Measurements from ENCODE around the gene SNX13. TPM values are rescaled to one million over a fixed set of nuclear protein-coding genes. Genes with fewer than 3 reads are reported as not detected.

Gene SNX13
- total and polyA plus RNA-seq, 3 experiments from 2014 or later = 9.2 to 26.3 (median 23.4) TPM

DNA sequence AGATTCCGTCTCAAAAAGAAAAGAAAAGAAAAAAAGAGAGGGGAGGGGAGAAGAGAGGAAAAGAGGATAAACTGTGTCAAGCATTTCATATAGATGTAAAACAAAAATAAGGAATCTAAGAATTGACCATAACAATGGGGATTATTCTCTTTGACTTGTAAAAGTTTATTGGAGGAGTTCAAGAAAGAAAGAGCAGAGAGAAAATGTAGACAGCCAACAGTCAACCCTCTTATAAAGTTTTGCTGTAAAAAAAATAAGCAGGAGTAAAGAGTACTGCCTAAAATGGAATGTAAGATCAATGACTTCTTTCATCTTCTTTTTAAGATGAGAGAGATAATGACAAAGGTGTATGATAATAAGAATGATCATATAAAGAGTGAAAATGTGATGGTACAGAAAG, 87.9 kb downstream of the SNX13 start:
- Histone ChIP-seq H3K27me3 (ENCODE audit: insufficient read depth, low read length, poor library complexity, severe bottlenecking) (no peaks in the 10 kb centered on the region), H3K9me3 (ENCODE audit: low read length) (no peaks in the 10 kb centered on the region), H3K27ac (ENCODE audit: low read depth, low read length) (no peak overlapping the region), H3K4me3 (ENCODE audit: low read length) (no peak overlapping the region), H3K36me3 (ENCODE audit: insufficient read depth, low read length) (no peaks in the 10 kb centered on the region), H3K4me1 (ENCODE audit: insufficient read depth, low read length) (no peaks in the 10 kb centered on the region)
- H3K36me3 Mint-ChIP-seq = peaks cover 35 to 69% (median 42%) of the 10 kb centered on the region in 3 donors
- POLR2A ChIA-PET = no interaction called here
- CTCF ChIA-PET = no interaction called here
- H3K4me1 Mint-ChIP-seq = peaks cover 22 to 35% (median 29%) of the 10 kb centered on the region in 3 donors
- H3K27ac Mint-ChIP-seq = no peak overlapping the region
- H3K4me3 Mint-ChIP-seq = no peak overlapping the region
- no peak for DNase-seq
- H3K9me3 Mint-ChIP-seq = peaks cover 3 to 13% (median 8%) of the 10 kb centered on the region in 5 donors
- H3K27me3 Mint-ChIP-seq = no peaks in the 10 kb centered on the region

DNA sequence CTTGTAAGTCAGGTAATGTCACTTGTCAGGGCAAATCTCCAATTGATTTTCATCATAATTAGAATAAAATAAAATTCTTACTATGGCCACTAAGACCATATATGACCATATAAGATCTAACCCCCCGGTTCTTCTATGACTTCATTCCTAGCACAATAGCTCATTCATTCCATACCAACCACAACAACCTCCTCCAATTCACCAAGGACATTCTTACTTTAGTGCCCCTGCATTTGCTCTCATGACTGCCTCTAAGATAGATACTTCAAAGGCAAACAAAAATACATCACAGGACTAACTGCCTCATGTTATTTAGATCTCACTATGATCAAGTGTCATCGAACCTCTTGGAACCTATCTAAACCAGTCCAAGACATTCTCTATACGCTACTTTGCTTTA, 90.8 kb downstream of the SNX13 start:
- Mint-ChIP-seq H3K27me3 (no peaks in the 10 kb centered on the region), H3K4me1 (peaks cover 16 to 31% (median 23%) of the 10 kb centered on the region in 3 donors), H3K9me3 (no peaks in the 10 kb centered on the region), H3K27ac (peak overlapping the region in 2 of 8 donors; percentile 4 to 47), H3K36me3 (peaks cover 21 to 66% (median 33%) of the 10 kb centered on the region in 3 donors), H3K4me3 (no peak overlapping the region)
- H3K36me3 ChIP-seq (ENCODE audit: insufficient read depth, low read length) = no peaks in the 10 kb centered on the region
- peaks cover 4% of the 10 kb centered on the region for H3K4me1 ChIP-seq (ENCODE audit: insufficient read depth, low read length)
- ChIA-PET CTCF (no interaction called here), POLR2A (no interaction called here)
- H3K9me3 ChIP-seq (ENCODE audit: low read length) = no peaks in the 10 kb centered on the region
- no peak overlapping the region for H3K27ac ChIP-seq (ENCODE audit: low read depth, low read length)
- no peaks in the 10 kb centered on the region for H3K27me3 ChIP-seq (ENCODE audit: insufficient read depth, low read length, poor library complexity, severe bottlenecking)
- no peak for DNase-seq
- H3K4me3 ChIP-seq (ENCODE audit: low read length) = no peak overlapping the region

GRCh38 chr7:17848516-17848915, 91.8 kb downstream of the SNX13 start:
- Histone ChIP-seq H3K9me3 (ENCODE audit: low read length) (no peaks in the 10 kb centered on the region), H3K27ac (ENCODE audit: low read depth, low read length) (no peak overlapping the region), H3K36me3 (ENCODE audit: insufficient read depth, low read length) (no peaks in the 10 kb centered on the region), H3K4me3 (ENCODE audit: low read length) (no peak overlapping the region), H3K27me3 (ENCODE audit: insufficient read depth, low read length, poor library complexity, severe bottlenecking) (no peaks in the 10 kb centered on the region), H3K4me1 (ENCODE audit: insufficient read depth, low read length) (peaks cover 4% of the 10 kb centered on the region)
- Mint-ChIP-seq H3K4me3 (no peak overlapping the region), H3K4me1 (peaks cover 25 to 39% (median 33%) of the 10 kb centered on the region in 3 donors), H3K27me3 (no peaks in the 10 kb centered on the region), H3K9me3 (no peaks in the 10 kb centered on the region), H3K36me3 (peaks cover 21 to 73% (median 36%) of the 10 kb centered on the region in 3 donors), H3K27ac (no peak overlapping the region)
- ChIA-PET POLR2A (no interaction called here), CTCF (no interaction called here)
- peak in 1 of 5 donors; percentile 45 for DNase-seq

DNA sequence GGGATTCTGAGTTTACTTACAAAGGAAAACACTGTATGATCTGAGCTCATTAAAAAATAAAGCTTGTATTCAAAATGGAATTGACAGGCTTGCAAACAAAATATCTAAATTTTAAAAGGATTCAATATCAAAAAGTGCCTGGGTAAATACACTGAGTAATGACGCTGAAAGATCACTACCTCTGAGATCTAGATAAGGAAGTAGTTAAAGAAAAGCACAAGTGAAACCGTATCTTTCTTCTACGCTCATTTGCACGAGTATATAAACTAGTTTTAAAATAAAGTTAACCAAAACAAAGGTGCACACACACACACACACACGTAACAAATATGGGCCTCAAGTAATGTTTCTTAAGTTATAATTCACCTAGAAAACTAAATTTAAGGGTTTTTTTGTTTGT, 93.4 kb downstream of the SNX13 start:
- H3K27ac Mint-ChIP-seq = peak overlapping the region in 2 of 8 donors; percentile 27 to 31
- ChIA-PET POLR2A (no interaction called here), CTCF (no interaction called here)
- H3K4me1 ChIP-seq (ENCODE audit: insufficient read depth, low read length) = peaks cover 4% of the 10 kb centered on the region
- no peak overlapping the region for H3K4me3 ChIP-seq (ENCODE audit: low read length)
- no peaks in the 10 kb centered on the region for H3K27me3 ChIP-seq (ENCODE audit: insufficient read depth, low read length, poor library complexity, severe bottlenecking)
- H3K4me1 Mint-ChIP-seq = peaks cover 33 to 41% (median 34%) of the 10 kb centered on the region in 3 donors
- no peaks in the 10 kb centered on the region for H3K27me3 Mint-ChIP-seq
- H3K27ac ChIP-seq (ENCODE audit: low read depth, low read length) = no peak overlapping the region
- H3K4me3 Mint-ChIP-seq = no peak overlapping the region
- no peak for DNase-seq
- peaks cover 25 to 73% (median 34%) of the 10 kb centered on the region in 3 donors for H3K36me3 Mint-ChIP-seq
- no peaks in the 10 kb centered on the region for H3K9me3 ChIP-seq (ENCODE audit: low read length)
- peaks cover 0 to 2% (median 0%) of the 10 kb centered on the region in 5 donors for H3K9me3 Mint-ChIP-seq
- H3K36me3 ChIP-seq (ENCODE audit: insufficient read depth, low read length) = no peaks in the 10 kb centered on the region

DNA sequence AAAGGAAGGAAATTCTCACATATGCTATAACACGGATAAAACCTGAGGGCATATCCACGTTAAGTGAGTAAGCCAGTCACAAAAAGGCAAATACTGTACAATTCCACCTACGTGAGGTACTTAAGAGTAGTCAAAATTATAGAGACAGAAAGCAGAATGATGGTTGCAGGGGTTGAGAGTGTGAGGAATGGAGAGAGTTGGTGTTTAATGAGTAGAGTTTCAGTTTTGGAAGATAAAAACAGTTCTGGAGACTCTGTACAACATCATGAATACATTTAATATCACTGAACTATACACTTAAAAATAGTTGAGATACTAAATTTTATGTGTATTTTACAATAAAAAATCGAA, 95.1 kb downstream of the SNX13 start:
- Mint-ChIP-seq H3K36me3 (peaks cover 26 to 72% (median 35%) of the 10 kb centered on the region in 3 donors), H3K27ac (no peak overlapping the region), H3K4me3 (no peak overlapping the region), H3K4me1 (peaks cover 28 to 51% (median 30%) of the 10 kb centered on the region in 3 donors), H3K27me3 (no peaks in the 10 kb centered on the region), H3K9me3 (peaks cover 0 to 6% (median 0%) of the 10 kb centered on the region in 5 donors)
- ChIA-PET CTCF (no interaction called here), POLR2A (no interaction called here)
- H3K4me3 ChIP-seq (ENCODE audit: low read length) = no peak overlapping the region
- H3K36me3 ChIP-seq (ENCODE audit: insufficient read depth, low read length) = peaks cover 7% of the 10 kb centered on the region
- no peak overlapping the region for H3K27ac ChIP-seq (ENCODE audit: low read depth, low read length)
- no peaks in the 10 kb centered on the region for H3K9me3 ChIP-seq (ENCODE audit: low read length)
- no peaks in the 10 kb centered on the region for H3K27me3 ChIP-seq (ENCODE audit: insufficient read depth, low read length, poor library complexity, severe bottlenecking)
- DNase-seq = no peak
- peaks cover 4% of the 10 kb centered on the region for H3K4me1 ChIP-seq (ENCODE audit: insufficient read depth, low read length)

DNA sequence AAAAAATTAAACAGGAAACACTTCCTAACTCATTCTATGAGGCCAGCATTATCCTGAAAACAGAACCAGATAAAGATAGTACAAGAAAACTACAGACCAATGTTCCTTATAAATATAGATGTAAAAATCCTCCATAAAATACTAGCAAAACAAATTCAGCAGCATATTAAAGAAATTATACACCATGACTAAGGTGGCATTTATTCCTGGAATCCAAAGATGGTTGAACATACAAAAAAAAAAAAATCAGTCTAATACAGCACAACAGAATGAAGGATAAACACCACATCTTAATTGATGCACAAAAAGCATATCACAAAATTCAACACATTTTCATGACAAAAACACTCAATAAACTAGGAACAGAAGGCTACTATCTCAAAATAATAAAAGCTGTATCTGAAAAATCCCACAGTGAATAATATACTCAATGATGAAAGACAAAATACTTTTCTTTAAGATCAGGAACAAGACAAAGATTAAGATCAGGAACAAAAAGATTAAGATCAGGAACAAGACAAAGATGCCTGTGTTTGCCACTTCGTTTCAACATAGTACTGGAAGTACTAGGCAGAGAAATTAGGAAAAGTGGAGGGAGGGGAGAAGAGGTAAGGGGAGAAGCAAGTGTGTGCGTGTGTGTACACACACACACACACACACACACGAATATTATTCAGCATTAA, 95.6 kb downstream of the SNX13 start:
- no peak for DNase-seq
- H3K4me3 Mint-ChIP-seq = peak overlapping the region in 1 of 7 donors; percentile 56
- H3K4me1 Mint-ChIP-seq = peaks cover 28 to 51% (median 30%) of the 10 kb centered on the region in 3 donors
- ChIA-PET POLR2A (no interaction called here), CTCF (no interaction called here)
- Histone ChIP-seq H3K36me3 (ENCODE audit: insufficient read depth, low read length) (peaks cover 7% of the 10 kb centered on the region), H3K9me3 (ENCODE audit: low read length) (no peaks in the 10 kb centered on the region), H3K27me3 (ENCODE audit: insufficient read depth, low read length, poor library complexity, severe bottlenecking) (no peaks in the 10 kb centered on the region), H3K27ac (ENCODE audit: low read depth, low read length) (no peak overlapping the region), H3K4me3 (ENCODE audit: low read length) (no peak overlapping the region), H3K4me1 (ENCODE audit: insufficient read depth, low read length) (peaks cover 4% of the 10 kb centered on the region)
- no peaks in the 10 kb centered on the region for H3K27me3 Mint-ChIP-seq
- peaks cover 26 to 74% (median 36%) of the 10 kb centered on the region in 3 donors for H3K36me3 Mint-ChIP-seq
- H3K27ac Mint-ChIP-seq = peak overlapping the region in 3 of 8 donors; percentile 9 to 64 (median 21)
- peaks cover 0 to 6% (median 0%) of the 10 kb centered on the region in 5 donors for H3K9me3 Mint-ChIP-seq

DNA sequence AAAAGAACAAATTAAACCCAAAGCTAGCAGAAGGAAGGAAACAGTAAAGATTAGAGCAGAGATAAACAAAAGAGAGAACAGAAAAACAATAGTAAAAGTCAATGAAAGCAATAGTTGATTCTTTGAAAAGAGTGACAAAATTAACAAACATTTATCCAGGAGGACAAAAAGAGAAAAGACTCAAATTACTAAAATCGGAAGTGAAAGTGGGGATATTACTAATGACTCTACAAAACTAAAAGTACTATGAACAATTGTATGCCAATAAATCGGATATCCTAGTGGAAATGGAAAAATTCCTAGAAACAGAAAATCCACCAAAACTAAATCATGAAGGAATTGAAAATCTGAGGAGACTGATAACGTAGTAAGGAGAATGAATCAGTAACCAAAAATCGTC, 96.3 kb downstream of the SNX13 start:
- Histone ChIP-seq H3K9me3 (ENCODE audit: low read length) (no peaks in the 10 kb centered on the region), H3K27me3 (ENCODE audit: insufficient read depth, low read length, poor library complexity, severe bottlenecking) (no peaks in the 10 kb centered on the region), H3K4me3 (ENCODE audit: low read length) (no peak overlapping the region), H3K4me1 (ENCODE audit: insufficient read depth, low read length) (peaks cover 4% of the 10 kb centered on the region), H3K36me3 (ENCODE audit: insufficient read depth, low read length) (peaks cover 7% of the 10 kb centered on the region), H3K27ac (ENCODE audit: low read depth, low read length) (no peak overlapping the region)
- CTCF ChIA-PET = no interaction called here
- peaks cover 26 to 48% (median 30%) of the 10 kb centered on the region in 3 donors for H3K4me1 Mint-ChIP-seq
- peak overlapping the region in 3 of 8 donors; percentile 14 to 64 (median 35) for H3K27ac Mint-ChIP-seq
- H3K36me3 Mint-ChIP-seq = peaks cover 27 to 73% (median 34%) of the 10 kb centered on the region in 3 donors
- H3K9me3 Mint-ChIP-seq = peaks cover 0 to 6% (median 0%) of the 10 kb centered on the region in 5 donors
- no peaks in the 10 kb centered on the region for H3K27me3 Mint-ChIP-seq
- POLR2A ChIA-PET = no interaction called here
- peak overlapping the region in 3 of 7 donors; percentile 0 to 56 (median 7) for H3K4me3 Mint-ChIP-seq
- DNase-seq = no peak

DNA sequence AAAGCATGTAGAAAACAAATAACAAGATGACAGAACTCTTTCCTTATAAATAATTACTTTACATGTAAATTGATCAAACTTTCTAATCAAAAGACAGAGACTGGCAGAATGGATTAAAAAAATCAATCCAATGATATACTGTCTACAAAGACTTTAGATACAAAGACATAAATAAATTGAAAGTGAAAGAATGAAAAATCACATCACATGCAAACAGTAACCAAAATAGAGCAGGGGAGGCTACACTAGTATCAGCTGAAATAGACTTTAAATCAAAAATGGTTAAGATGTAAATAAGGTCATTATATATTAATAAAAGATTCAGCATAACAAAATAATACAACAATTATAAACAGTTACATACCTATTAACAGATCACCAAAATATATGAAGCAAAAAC, 97.3 kb downstream of the SNX13 start:
- ChIA-PET CTCF (no interaction called here), POLR2A (no interaction called here)
- Mint-ChIP-seq H3K27me3 (no peaks in the 10 kb centered on the region), H3K36me3 (peaks cover 26 to 72% (median 30%) of the 10 kb centered on the region in 3 donors), H3K27ac (peak overlapping the region in 4 of 8 donors; percentile 3 to 70 (median 30)), H3K4me1 (peaks cover 25 to 44% (median 30%) of the 10 kb centered on the region in 3 donors), H3K9me3 (peaks cover 0 to 6% (median 0%) of the 10 kb centered on the region in 5 donors), H3K4me3 (peak overlapping the region in 3 of 7 donors; percentile 7 to 15 (median 10))
- H3K4me1 ChIP-seq (ENCODE audit: insufficient read depth, low read length) = peaks cover 4% of the 10 kb centered on the region
- H3K27ac ChIP-seq (ENCODE audit: low read depth, low read length) = no peak overlapping the region
- H3K9me3 ChIP-seq (ENCODE audit: low read length) = no peaks in the 10 kb centered on the region
- H3K4me3 ChIP-seq (ENCODE audit: low read length) = no peak overlapping the region
- DNase-seq = no peak
- peaks cover 7% of the 10 kb centered on the region for H3K36me3 ChIP-seq (ENCODE audit: insufficient read depth, low read length)
- no peaks in the 10 kb centered on the region for H3K27me3 ChIP-seq (ENCODE audit: insufficient read depth, low read length, poor library complexity, severe bottlenecking)

All from CD8-positive, alpha-beta memory T cell (primary cell).